GM21737 (cell line): ENCODE results near the gene CDC5L.

Experiments used
- ATAC-seq: cut with Tn5 transposase; IDR thresholded peaks from one replicate; pipeline ENCODE4 v1.9.1; 2021; ENCODE audit warnings: mild to moderate bottlenecking, moderate library complexity; ENCODE audit not compliant: unreplicated experiment

CDC5L gene

GRCh38 chr6:44410363-44410762 lies 22.9 kb downstream of the CDC5L start:
- ATAC-seq = no peak

GRCh38 chr6:44411141-44411540 lies 23.6 kb downstream of the CDC5L start:
- ATAC-seq = no peak

GRCh38 chr6:44415449-44415848 lies 27.9 kb downstream of the CDC5L start:
- no peak for ATAC-seq

- no peak for ATAC-seq
These were observed 28.5 kb downstream of the CDC5L start for GRCh38 chr6:44415873-44416502.

GRCh38 chr6:44422531-44422930 lies 35.0 kb downstream of the CDC5L start:
- ATAC-seq = no peak

- no peak for ATAC-seq
These were observed 35.8 kb downstream of the CDC5L start for GRCh38 chr6:44423306-44423705.

GRCh38 chr6:44425951-44426350 lies 38.4 kb downstream of the CDC5L start:
- ATAC-seq = no peak

GRCh38 chr6:44428682-44429081 lies 41.2 kb downstream of the CDC5L start:
- no peak for ATAC-seq

GRCh38 chr6:44430326-44430725 lies 42.8 kb downstream of the CDC5L start:
- ATAC-seq = no peak

- no peak for ATAC-seq
These were observed 43.7 kb downstream of the CDC5L start for GRCh38 chr6:44431118-44431725.

GRCh38 chr6:44432227-44432626 lies 44.7 kb downstream of the CDC5L start:
- no peak for ATAC-seq

- no peak for ATAC-seq
These were observed 45.2 kb downstream of the CDC5L start for GRCh38 chr6:44432726-44433125.

GRCh38 chr6:44435500-44435899 lies 48.0 kb downstream of the CDC5L start:
- ATAC-seq = no peak

- ATAC-seq = no peak
These were observed 51.3 kb downstream of the CDC5L start for GRCh38 chr6:44438827-44439226.

- ATAC-seq = no peak
These were observed 52.0 kb downstream of the CDC5L start for GRCh38 chr6:44439270-44440045.

GRCh38 chr6:44441091-44441855 lies 53.8 kb downstream of the CDC5L start:
- ATAC-seq = no peak

GRCh38 chr6:44442236-44442635 lies 54.7 kb downstream of the CDC5L start:
- ATAC-seq = no peak

- ATAC-seq = no peak
These were observed 55.4 kb downstream of the CDC5L start for GRCh38 chr6:44442833-44443444.

- ATAC-seq = no peak
These were observed 57.3 kb downstream of the CDC5L start for GRCh38 chr6:44444853-44445252.

GRCh38 chr6:44446626-44447300 lies 59.3 kb downstream of the CDC5L start:
- ATAC-seq = no peak
